ENCODE measurements around the gene LARP6.
"Not testable (repeated sequence)": the region's sequence is repeated elsewhere in the genome, so short reads cannot be mapped to it uniquely, and the experiment has no call there.

The LARP6 gene

GRCh38 chr15:70853973-70854665, at the start of gene LARP6:
Gene LARP6, minus strand, starts transcription at chr15:70854157. Its CDS starts 69 bp downstream, at chr15:70854088.
- DNase-seq (ENCODE audit: insufficient read length, low spot score), result peak; percentile 66
- FAIRE-seq, result peak; percentile 51

GRCh38 chr15:70902107-70902506, 48.1 kb upstream of the LARP6 start:
- DNase-seq (ENCODE audit: insufficient read length, low spot score), result peak; percentile 67
- FAIRE-seq, result peak; percentile 91

GRCh38 chr15:70892912-70893560, 39.1 kb upstream of the LARP6 start:
- no peak for FAIRE-seq

DNA sequence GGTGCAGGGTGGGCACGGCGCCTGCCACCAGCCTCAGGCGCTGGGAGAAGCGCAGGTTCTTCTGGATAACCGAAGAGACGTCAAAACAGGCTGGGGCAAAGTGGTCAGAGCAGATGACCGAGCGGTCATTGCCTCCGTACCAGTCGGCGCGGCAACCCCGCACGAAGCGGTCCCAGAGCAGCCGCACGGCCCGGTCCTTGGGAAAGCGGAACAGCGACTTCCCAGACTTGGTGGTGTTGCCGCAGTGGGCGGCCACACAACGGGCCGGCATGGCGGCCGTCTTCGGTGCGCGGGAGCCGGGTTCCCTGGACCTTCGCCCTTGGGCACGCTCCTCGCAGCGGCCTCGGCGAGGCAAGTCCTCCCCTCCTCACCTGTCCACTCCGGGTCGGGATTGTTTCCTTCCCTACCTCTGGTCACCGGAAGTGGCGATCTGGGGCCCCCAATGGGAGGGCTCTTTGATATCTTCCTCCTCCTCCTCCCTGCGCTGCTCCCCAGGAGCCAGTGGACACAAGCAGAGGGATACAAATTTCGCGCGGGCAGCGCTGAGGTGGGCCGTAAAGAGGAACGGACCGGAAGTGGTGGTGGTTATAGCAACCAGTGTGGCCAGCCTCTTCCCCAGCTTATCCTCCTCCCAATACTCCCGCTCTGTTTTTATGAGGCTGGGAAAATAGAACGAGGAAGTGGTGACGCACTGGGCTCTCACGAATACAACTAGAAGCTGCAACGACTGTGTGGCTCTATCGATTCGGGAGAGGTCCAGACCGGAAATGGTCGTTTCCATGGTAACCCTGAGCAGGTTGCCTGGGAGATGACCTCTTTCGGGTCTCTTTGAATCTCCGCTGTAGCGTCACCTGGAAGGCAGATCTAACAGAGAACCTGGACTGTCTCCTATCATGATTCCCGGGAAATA, 38.3 kb upstream of the LARP6 start, which contains the start of the genes LRRC49 and THAP10:
TSS of gene LRRC49 (plus strand) at position 825 of the 910 bp plus-strand sequence. CDS start at position 894, 69 bp downstream.
TSS of gene THAP10 (minus strand) at position 432 of the 910 bp plus-strand sequence. CDS start at position 271, 161 bp downstream.
- DNase-seq (ENCODE audit: insufficient read length, low spot score), result peak; percentile 84
- FAIRE-seq, result peak; percentile 99

More at GRCh38 chr15:70892912-70893560, 39.1 kb upstream of the LARP6 start:
- DNase-seq (ENCODE audit: insufficient read length, low spot score), result peak; percentile 37

GRCh38 chr15:70882361-70882760, 28.4 kb upstream of the LARP6 start:
- no peak for DNase-seq (ENCODE audit: insufficient read length, low spot score)
- no peak for FAIRE-seq

DNA sequence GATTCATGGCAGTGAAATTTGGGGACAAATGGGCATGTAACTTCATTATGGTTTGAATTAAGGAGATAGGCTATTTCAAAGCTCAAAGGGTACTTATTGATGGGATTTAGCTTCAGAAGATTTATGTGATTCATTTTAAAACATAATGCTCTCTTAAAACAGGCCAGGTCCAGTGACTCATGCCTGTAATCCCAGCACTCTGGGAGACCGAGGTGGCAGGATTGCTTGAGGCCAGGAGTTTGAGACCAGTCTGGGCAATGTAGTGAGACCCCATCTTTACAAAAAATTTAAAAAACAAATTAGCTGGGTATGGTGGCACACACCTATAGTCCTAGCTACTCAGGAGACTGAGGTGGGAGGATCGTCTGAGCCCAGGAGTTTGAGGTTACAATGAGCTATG, 26.8 kb upstream of the LARP6 start:
- DNase-seq (ENCODE audit: insufficient read length, low spot score) (no peak), FAIRE-seq (no peak)

- peak; percentile 47 for DNase-seq (ENCODE audit: insufficient read length, low spot score)
- FAIRE-seq, result peak; percentile 66
Observed at GRCh38 chr15:70879401-70879800, 25.4 kb upstream of the LARP6 start.

- no peak for FAIRE-seq
- DNase-seq (ENCODE audit: insufficient read length, low spot score), result no peak
Observed at GRCh38 chr15:70876683-70877082, 22.7 kb upstream of the LARP6 start.

DNA sequence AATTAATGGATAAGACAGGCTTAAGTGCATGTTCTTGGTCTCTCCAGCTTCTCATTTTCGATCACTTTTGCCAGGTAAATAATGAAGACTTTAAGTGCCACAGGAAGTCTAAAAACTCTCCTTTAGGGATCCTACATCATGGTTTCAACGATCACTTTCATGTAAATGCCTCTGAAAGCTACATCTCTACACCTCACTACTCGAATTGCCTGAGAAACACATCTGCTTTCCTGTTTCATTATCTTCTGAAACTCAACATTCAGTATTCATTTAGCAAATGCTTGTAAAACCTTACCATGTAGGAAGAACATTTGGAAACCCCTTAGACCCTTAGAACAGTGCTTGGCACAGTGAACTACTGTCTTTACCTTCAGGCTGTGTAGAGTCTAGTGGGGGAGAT, 22.1 kb upstream of the LARP6 start:
- FAIRE-seq (no peak), DNase-seq (ENCODE audit: insufficient read length, low spot score) (no peak)

DNA sequence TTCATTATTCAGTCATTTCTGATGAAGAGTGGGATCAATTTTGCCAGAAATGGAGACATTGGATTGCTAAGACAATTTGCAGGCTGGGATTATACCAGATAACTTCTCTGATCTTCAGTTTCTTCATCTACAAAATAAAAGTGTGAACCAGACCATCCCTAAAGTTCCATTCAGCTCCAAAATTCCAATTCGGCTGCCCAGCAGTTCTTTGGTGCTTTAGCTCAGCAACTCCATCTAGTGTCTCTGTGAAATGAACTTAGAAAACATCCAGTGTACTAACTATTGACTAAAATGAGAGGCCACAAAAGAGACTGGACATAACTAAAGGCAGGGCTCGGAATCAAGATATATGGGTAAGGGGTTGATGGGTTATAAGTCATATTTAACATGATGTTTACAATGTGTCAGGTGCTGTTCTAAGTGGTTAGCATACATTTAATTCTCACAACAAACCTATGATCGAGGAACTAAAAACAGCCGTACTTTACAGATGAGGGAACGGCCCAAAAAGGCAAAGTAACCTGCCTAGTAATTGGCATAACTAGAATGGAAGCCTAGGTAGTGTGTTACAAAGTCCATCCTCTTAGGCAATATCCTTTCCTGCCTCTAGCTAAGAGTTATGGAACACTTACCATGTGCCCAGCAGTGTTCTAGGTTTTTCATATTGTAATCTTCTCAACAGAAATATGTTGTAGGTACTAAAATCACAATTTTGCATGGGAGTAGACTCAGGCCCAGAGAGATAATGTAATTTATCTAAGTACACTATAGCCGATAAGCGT, 21.2 kb upstream of the LARP6 start:
- DNase-seq (ENCODE audit: insufficient read length, low spot score) (peak; percentile 51), FAIRE-seq (no peak)

GRCh38 chr15:70873232-70874054, 19.5 kb upstream of the LARP6 start:
- FAIRE-seq, result no peak
- no peak for DNase-seq (ENCODE audit: insufficient read length, low spot score)

- DNase-seq (ENCODE audit: insufficient read length, low spot score); FAIRE-seq: not testable (repeated sequence)
Observed at GRCh38 chr15:70871490-70871889, 17.5 kb upstream of the LARP6 start.

DNA sequence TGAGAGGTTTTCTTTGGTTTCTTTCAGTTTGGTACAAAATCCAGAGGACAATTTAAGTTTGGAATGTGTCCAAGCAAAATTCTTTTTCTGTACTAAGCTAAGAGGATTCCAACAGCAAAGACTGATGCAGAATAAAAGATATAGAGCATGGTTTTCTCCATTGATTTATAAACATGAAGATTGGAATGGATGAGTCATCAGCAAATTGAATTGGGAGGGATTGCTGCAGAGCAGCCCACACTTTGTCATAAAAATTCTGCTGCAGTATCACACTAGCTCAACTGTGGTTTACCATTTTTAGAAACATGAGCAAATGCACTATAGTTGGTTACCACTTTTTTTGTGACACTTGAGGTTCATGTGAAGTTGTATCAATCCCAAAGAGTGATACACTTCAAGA, 16.1 kb upstream of the LARP6 start:
- DNase-seq (ENCODE audit: insufficient read length, low spot score) (peak; percentile 63), FAIRE-seq (no peak)

GRCh38 chr15:70869346-70869745, 15.4 kb upstream of the LARP6 start:
- no peak for FAIRE-seq

DNA sequence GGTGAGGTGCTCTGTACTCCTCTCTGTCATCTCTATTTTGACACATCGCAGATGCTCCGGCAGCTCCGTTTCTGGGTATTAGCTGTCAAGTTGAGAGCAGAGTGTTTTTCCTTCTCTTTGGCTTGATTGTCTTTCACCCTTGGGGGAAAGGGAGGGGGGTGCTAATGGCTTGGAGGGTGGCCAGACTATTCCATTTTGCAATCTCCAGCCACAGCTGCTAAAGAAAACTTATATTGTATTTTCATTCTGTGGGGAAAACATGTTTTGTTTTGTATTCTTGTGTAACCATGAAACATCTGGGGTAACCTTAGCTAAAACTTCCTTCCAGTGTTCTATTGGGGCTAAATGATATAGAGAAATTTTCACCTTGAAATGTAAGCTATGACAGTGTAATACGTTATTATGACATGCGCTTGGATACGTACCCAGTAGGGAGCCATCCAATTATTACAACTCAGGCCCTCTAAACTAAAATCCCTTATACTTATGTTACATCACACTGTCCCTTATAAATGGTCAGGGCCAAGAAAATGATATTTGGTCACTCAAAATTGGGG, 14.0 kb upstream of the LARP6 start:
- FAIRE-seq (no peak), DNase-seq (ENCODE audit: insufficient read length, low spot score) (peak; percentile 18)

More at GRCh38 chr15:70869346-70869745, 15.4 kb upstream of the LARP6 start:
- DNase-seq (ENCODE audit: insufficient read length, low spot score), result no peak

- no peak for FAIRE-seq
Observed at GRCh38 chr15:70866982-70867641, 13.2 kb upstream of the LARP6 start.

DNA sequence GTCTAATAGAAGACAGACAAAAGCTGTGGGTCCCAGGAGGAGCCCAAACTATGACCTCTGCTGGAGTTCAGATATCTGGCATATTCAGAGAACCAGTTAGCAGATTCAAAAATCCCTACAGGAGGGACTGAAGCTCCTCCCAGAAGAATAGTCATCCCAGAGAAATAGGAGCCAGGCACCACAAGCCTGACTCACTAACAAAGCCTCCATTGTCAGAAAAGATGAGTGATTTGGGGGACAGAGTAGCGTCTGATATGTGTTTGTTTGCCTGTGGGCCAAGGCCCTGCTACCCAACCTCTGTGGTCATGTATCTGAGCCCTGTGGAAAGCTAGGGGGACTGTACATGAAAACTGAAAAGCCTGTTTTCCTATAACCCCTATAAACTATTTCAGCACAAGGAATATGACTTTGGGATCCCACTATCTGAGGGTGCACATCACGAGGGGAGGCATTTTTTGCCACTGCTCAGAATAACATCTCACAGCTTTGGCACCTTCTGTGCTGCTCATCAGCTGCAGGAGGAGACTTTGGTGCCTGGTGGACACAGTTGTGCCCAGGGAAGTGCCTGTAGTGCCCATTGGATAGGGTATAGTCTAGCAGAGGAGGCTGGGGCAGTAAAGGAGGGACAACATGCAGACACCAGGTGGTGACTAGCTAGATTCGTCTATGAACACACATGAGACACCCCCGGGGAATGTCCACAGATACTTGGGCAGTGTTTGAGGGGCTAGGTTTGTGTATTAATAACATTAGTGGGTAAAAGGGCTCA, 9.7 kb upstream of the LARP6 start:
- DNase-seq (ENCODE audit: insufficient read length, low spot score), result peak; percentile 74
- peak; percentile 76 for FAIRE-seq

More at GRCh38 chr15:70866982-70867641, 13.2 kb upstream of the LARP6 start:
- DNase-seq (ENCODE audit: insufficient read length, low spot score), result no peak

DNA sequence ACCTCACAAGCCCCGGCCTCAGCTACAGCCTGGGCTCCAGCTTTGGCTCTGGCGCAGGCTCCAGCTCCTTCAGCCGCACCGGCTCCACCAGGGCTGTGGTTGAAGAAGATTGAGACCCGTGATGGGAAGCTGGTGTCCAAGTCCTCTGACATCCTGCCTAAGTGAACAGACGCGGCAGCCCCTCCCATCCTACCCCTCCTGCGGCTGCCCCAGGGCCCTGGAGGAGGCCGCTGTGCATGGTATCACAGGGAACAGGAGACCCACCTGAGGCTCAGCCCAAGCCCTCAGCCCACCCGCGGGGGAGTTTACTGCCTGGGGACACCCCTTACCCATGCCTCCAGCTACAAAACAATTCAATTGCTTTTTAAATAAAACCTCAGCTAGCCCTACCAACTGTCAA, 6.0 kb upstream of the LARP6 start:
- DNase-seq (ENCODE audit: insufficient read length, low spot score) (no peak), FAIRE-seq (no peak)
